ENCODE measurements around the gene HPN. TPM values are rescaled to one million over a fixed set of nuclear protein-coding genes. Genes with fewer than 3 reads are reported as not detected.
A peak's percentile ranks its signal among the peaks of the same experiment; 100 is the strongest.
"Not testable (repeated sequence)": the region's sequence is repeated elsewhere in the genome, so short reads cannot be mapped to it uniquely, and the experiment has no call there.

HPN gene
- total RNA-seq, 4 donors from 2014 or later, result 0.26 to 1.7 (median 0.56) TPM; not detected in 1

GRCh38 chr19:35045667-35046300 lies 4.3 kb downstream of the HPN start:
- H3K4me1 ChIP-seq, result peaks cover 23% of the 10 kb centered on the region
- no peaks in the 10 kb centered on the region for H3K9me3 ChIP-seq
- H3K27me3 ChIP-seq, result no peaks in the 10 kb centered on the region
- TF ChIP-seq CTCF (IDR thresholded peaks at IDR 0.05) (peak in 1 of 2 donors; percentile 39), POLR2A (IDR thresholded peaks at IDR 0.05) (no peak)
- H3K27ac ChIP-seq, result no peak overlapping the region
- no peak overlapping the region for H3K4me3 ChIP-seq
- 58% methylated on average over 10 of the region's 10 CpGs for WGBS
- no peaks in the 10 kb centered on the region for H3K36me3 ChIP-seq
- DNase-seq (ENCODE audit: low spot score in 2 of 2), result no peak

- Histone ChIP-seq H3K4me1 (peaks cover 16% of the 10 kb centered on the region), H3K36me3 (no peaks in the 10 kb centered on the region), H3K27ac (no peak overlapping the region), H3K27me3 (no peaks in the 10 kb centered on the region), H3K4me3 (no peak overlapping the region), H3K9me3 (no peaks in the 10 kb centered on the region)
- no peak for DNase-seq (ENCODE audit: low spot score in 2 of 2)
- 92% methylated on average over 4 of the region's 5 CpGs for WGBS
- no peak for TF ChIP-seq EP300 (IDR thresholded peaks at IDR 0.05)
- no peak for TF ChIP-seq POLR2AphosphoS5 (IDR thresholded peaks at IDR 0.05)
- no peak for TF ChIP-seq POLR2A (IDR thresholded peaks at IDR 0.05)
- TF ChIP-seq CTCF (IDR thresholded peaks at IDR 0.05), result no peak
Observed at GRCh38 chr19:35046461-35046860, 4.9 kb downstream of the HPN start.

- Histone ChIP-seq H3K27me3 (no peaks in the 10 kb centered on the region), H3K9me3 (no peaks in the 10 kb centered on the region), H3K4me1 (peaks cover 8% of the 10 kb centered on the region), H3K27ac (no peak overlapping the region), H3K4me3 (no peak overlapping the region), H3K36me3 (no peaks in the 10 kb centered on the region)
- no peak for TF ChIP-seq POLR2A (IDR thresholded peaks at IDR 0.05)
- no peak for TF ChIP-seq POLR2AphosphoS5 (IDR thresholded peaks at IDR 0.05)
- TF ChIP-seq CTCF (IDR thresholded peaks at IDR 0.05), result no peak
- TF ChIP-seq EP300 (IDR thresholded peaks at IDR 0.05), result no peak
- 52% methylated on average over 6 of the region's 12 CpGs for WGBS
- DNase-seq (ENCODE audit: low spot score in 2 of 2), result no peak
Observed at GRCh38 chr19:35048911-35049411, 7.4 kb downstream of the HPN start.

GRCh38 chr19:35049456-35049855 lies 7.9 kb downstream of the HPN start:
- DNase-seq (ENCODE audit: low spot score in 2 of 2), result no peak
- peaks cover 5% of the 10 kb centered on the region for H3K4me1 ChIP-seq
- H3K4me3 ChIP-seq, result no peak overlapping the region
- TF ChIP-seq POLR2A (IDR thresholded peaks at IDR 0.05) (no peak), EP300 (IDR thresholded peaks at IDR 0.05) (no peak), POLR2AphosphoS5 (IDR thresholded peaks at IDR 0.05) (no peak), CTCF (IDR thresholded peaks at IDR 0.05) (no peak)
- no peaks in the 10 kb centered on the region for H3K36me3 ChIP-seq
- no peaks in the 10 kb centered on the region for H3K9me3 ChIP-seq
- no peaks in the 10 kb centered on the region for H3K27me3 ChIP-seq
- H3K27ac ChIP-seq, result no peak overlapping the region
- WGBS, result 86% methylated on average over 4 of the region's 5 CpGs

- not testable (repeated sequence) for H3K36me3 ChIP-seq; H3K27ac ChIP-seq; H3K27me3 ChIP-seq; DNase-seq (ENCODE audit: low spot score in 2 of 2); H3K4me1 ChIP-seq; H3K9me3 ChIP-seq; H3K4me3 ChIP-seq
- 97% methylated on average over 2 of the region's 2 CpGs for WGBS
Observed at GRCh38 chr19:35050662-35051061, 9.1 kb downstream of the HPN start.

- WGBS, result 93% methylated on average over 4 of the region's 4 CpGs
- H3K27ac ChIP-seq; H3K27me3 ChIP-seq; H3K36me3 ChIP-seq; H3K4me3 ChIP-seq; DNase-seq (ENCODE audit: low spot score in 2 of 2); H3K9me3 ChIP-seq; H3K4me1 ChIP-seq: not testable (repeated sequence)
Observed at GRCh38 chr19:35051268-35051667, 9.7 kb downstream of the HPN start.

Data from suprapubic skin (tissue), 4 donors.